Kidney (tissue), 14 donors: ENCODE data around the gene GPR21. TPM values are rescaled to one million over a fixed set of nuclear protein-coding genes. Genes with fewer than 3 reads are reported as not detected.

Experiments used
- DNase-seq, 5 donors: peaks; one replicate each; pipeline ENCODE4 v3.0.0-alpha.2; 2013 to 2020
- FAIRE-seq: peaks from 2 replicates; lab custom pipeline; 2012; peaks lifted over from hg19 to GRCh38; lab: Jason Lieb, UNC
- H3K27ac ChIP-seq, 2 donors: one replicate each; pipeline ENCODE4 v1.7.0; 2013; ENCODE audit warnings: low read depth in 2 of 2, low read length in 2 of 2, inconsistent platforms in 1 of 2
- H3K27me3 ChIP-seq: one replicate; pipeline ENCODE4 v1.7.1; 2013; ENCODE audit warnings: low read length, inconsistent platforms; ENCODE audit not compliant: control insufficient read depth, insufficient read depth
- H3K36me3 ChIP-seq, 3 donors: one replicate each; pipeline versions ENCODE4 v1.7.0 to v1.7.1; 2013; ENCODE audit warnings: low read length in 3 of 3, control low read depth in 1 of 3, inconsistent platforms in 1 of 3; ENCODE audit not compliant: insufficient read depth in 3 of 3, control insufficient read depth in 2 of 3
- H3K4me1 ChIP-seq, 3 donors: one replicate each; pipeline versions ENCODE4 v1.7.0 to v1.7.1; 2013; ENCODE audit warnings: low read length in 3 of 3, inconsistent platforms in 1 of 3, low read depth in 1 of 3; ENCODE audit not compliant: control insufficient read depth in 2 of 3, insufficient read depth in 2 of 3
- H3K4me3 ChIP-seq, 3 donors: one replicate each; pipeline versions ENCODE4 v1.7.0 to v1.8.1; 2013; ENCODE audit warnings: low read length in 3 of 3, control low read depth in 1 of 3, inconsistent platforms in 1 of 3
- H3K9ac ChIP-seq, 3 donors: one replicate each; pipeline versions ENCODE4 v1.7.0 to v1.7.1; 2013; ENCODE audit warnings: low read length in 3 of 3, control low read depth in 1 of 3, inconsistent platforms in 1 of 3
- H3K9me3 ChIP-seq, 3 donors: one replicate each; pipeline versions ENCODE4 v1.7.0 to v1.7.1; 2013; ENCODE audit warnings: low read length in 3 of 3, control low read depth in 1 of 3, inconsistent platforms in 1 of 3; ENCODE audit not compliant: control insufficient read depth in 2 of 3, insufficient read depth in 1 of 3
- intact Hi-C: fragments of 100-400 bp; cut with DNase I; formaldehyde crosslinking; loops from one replicate; pipeline ENCODE4 v1.11.1; 2022
- polyA plus RNA-seq: library from polyadenylated mRNA; stranded (reverse); fragments of 350-450 nt; fragmentation: Illumina TruSeq; extraction: RNeasy Lipid Tissue Mini Kit (QIAGEN cat#74804); gene quantifications from one replicate; pipeline ENCODE4 v1.2.3, GENCODE V29; 2014; ENCODE audit warnings: low read depth, low replicate concordance; ENCODE audit not compliant: insufficient read depth
- total RNA-seq: library from RNA; stranded (reverse); fragmentation: NEBNext Ultra II Directional; extraction: Animal tissue kit (Norgen Biotek cat#: 25700); gene quantifications from one replicate; pipeline ENCODE4 v1.2.1, GENCODE V29; 2021
- TF ChIP-seq, protein P1 (sequence below): IDR thresholded peaks from 3 replicates; pipeline ENCODE4 v1.5.1; 2012; ENCODE audit warnings: mild to moderate bottlenecking, moderate library complexity, borderline replicate concordance; ENCODE audit not compliant: insufficient read depth; ENCODE audit errors: extremely low read depth
- donor health status: control.
- donor health status: control.
- donor health status: control.
- donor health status: control.
- donor health status: control.
- donor health status: DM: yes; HTN: yes; CAD: no.
- donor health status: Normal renal cell carcinoma (clear cell type).

The GPR21 gene
- total and polyA plus RNA-seq, 2 donors from 2014 or later, result 0.34 to 4.1 TPM

GRCh38 chr9:122988920-122989621 is 44.4 kb upstream of the GPR21 start:
- H3K4me3 ChIP-seq, result no peak overlapping the region
- H3K4me1 ChIP-seq, result no peaks in the 10 kb centered on the region
- H3K9me3 ChIP-seq, result no peaks in the 10 kb centered on the region
- DNase-seq (no peak), FAIRE-seq (no peak)
- H3K27ac ChIP-seq, result no peak overlapping the region
- intact Hi-C loops, result no loop called here
- TF ChIP-seq, protein P1, sequence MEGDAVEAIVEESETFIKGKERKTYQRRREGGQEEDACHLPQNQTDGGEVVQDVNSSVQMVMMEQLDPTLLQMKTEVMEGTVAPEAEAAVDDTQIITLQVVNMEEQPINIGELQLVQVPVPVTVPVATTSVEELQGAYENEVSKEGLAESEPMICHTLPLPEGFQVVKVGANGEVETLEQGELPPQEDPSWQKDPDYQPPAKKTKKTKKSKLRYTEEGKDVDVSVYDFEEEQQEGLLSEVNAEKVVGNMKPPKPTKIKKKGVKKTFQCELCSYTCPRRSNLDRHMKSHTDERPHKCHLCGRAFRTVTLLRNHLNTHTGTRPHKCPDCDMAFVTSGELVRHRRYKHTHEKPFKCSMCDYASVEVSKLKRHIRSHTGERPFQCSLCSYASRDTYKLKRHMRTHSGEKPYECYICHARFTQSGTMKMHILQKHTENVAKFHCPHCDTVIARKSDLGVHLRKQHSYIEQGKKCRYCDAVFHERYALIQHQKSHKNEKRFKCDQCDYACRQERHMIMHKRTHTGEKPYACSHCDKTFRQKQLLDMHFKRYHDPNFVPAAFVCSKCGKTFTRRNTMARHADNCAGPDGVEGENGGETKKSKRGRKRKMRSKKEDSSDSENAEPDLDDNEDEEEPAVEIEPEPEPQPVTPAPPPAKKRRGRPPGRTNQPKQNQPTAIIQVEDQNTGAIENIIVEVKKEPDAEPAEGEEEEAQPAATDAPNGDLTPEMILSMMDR, result no peak
- peaks cover 4 to 13% (median 12%) of the 10 kb centered on the region in 3 donors for H3K36me3 ChIP-seq
- H3K9ac ChIP-seq, result no peak overlapping the region
- H3K27me3 ChIP-seq, result no peaks in the 10 kb centered on the region

DNA sequence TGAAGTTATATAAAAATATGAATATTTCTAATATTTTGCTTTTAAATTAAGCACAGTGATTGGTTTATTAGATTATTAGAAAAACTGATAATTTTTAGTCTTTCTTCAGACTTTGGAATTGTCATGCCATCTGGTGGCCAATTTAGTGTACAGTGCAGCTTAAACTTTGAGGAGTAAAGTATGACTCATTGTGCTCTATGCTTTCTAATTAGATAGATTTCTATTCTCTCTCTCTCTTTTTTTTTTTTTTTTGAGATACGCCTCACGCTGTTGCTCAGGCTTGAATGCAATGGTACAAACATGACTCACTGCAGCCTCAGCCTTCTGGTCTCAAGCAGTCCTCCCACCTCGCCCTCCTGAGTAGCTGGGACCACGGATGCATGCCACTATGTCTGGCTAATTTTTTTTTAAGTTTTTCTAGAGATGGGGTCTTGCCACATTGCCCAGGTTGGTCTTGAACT is 42.1 kb upstream of the GPR21 start:
- DNase-seq, result peak in 2 of 5 donors; percentile 20 to 49
- Histone ChIP-seq H3K9ac (no peak overlapping the region), H3K36me3 (peaks cover under 1 to 18% (median 6%) of the 10 kb centered on the region in 3 donors), H3K27me3 (no peaks in the 10 kb centered on the region), H3K27ac (no peak overlapping the region), H3K4me3 (no peak overlapping the region), H3K4me1 (no peaks in the 10 kb centered on the region), H3K9me3 (no peaks in the 10 kb centered on the region)
- FAIRE-seq, result peak; percentile 97
- TF ChIP-seq, protein P1, result peak; percentile 69
- intact Hi-C loops, result no loop called here

- intact Hi-C loops, result no loop called here
- H3K4me3 ChIP-seq, result no peak overlapping the region
- TF ChIP-seq, protein P1, result no peak
- FAIRE-seq (no peak), DNase-seq (no peak)
- H3K4me1 ChIP-seq, result no peaks in the 10 kb centered on the region
- no peaks in the 10 kb centered on the region for H3K27me3 ChIP-seq
- no peak overlapping the region for H3K9ac ChIP-seq
- no peak overlapping the region for H3K27ac ChIP-seq
- no peaks in the 10 kb centered on the region for H3K9me3 ChIP-seq
- H3K36me3 ChIP-seq, result peaks cover 0 to 16% (median 0%) of the 10 kb centered on the region in 3 donors
These were observed 36.9 kb upstream of the GPR21 start for GRCh38 chr9:122996586-122996985.
